Stomach (tissue), 9 donors: Measurements from ENCODE around the gene CD69. TPM values are rescaled to one million over a fixed set of nuclear protein-coding genes. Genes with fewer than 3 reads are reported as not detected.

ENCODE experiments used
- DNase-seq, 2 donors: peaks; one replicate each; pipeline versions ENCODE4 v3.0.0 to v3.0.0-alpha.2; 2013 to 2019
- H3K27ac ChIP-seq, 5 donors: fragments of 200-600 bp in 4 of 5; sonication (generic) in 4 of 5; one replicate each; pipeline ENCODE4 v1.5.1; 2013 to 2019; ENCODE audit warnings: mild to moderate bottlenecking in 1 of 5, moderate library complexity in 1 of 5
- H3K27me3 ChIP-seq, 3 donors: fragments of 200-600 bp; sonication (generic); one replicate each; pipeline ENCODE4 v1.5.1; 2017 to 2019; ENCODE audit warnings: mixed run types in 1 of 3
- H3K36me3 ChIP-seq, 4 donors: fragments of 200-600 bp; sonication (generic); 1 replicate in 3 of 4; 2 replicates in 1 of 4; pipeline ENCODE4 v1.5.1; 2016 to 2019
- H3K4me1 ChIP-seq, 4 donors: fragments of 200-600 bp; sonication (generic); one replicate each; pipeline ENCODE4 v1.5.1; 2016 to 2019
- H3K4me3 ChIP-seq, 4 donors: fragments of 200-600 bp; sonication (generic) in 3 of 4; one replicate each; pipeline ENCODE4 v1.5.1; 2016 to 2019; ENCODE audit warnings: mild to moderate bottlenecking in 1 of 4
- H3K9me3 ChIP-seq, 4 donors: fragments of 200-600 bp; sonication (generic); one replicate each; pipeline ENCODE4 v1.5.1; 2016 to 2019
- CTCF ChIP-seq, 7 experiments: fragments of 450-650 bp in 4 of 7; fragments of 200-600 bp in 3 of 7; sonication (generic) in 3 of 7; IDR thresholded peaks; one replicate each; pipeline ENCODE4 v1.5.1; 2016 to 2019; ENCODE audit warnings: antibody characterized with exemption in 7 of 7, control low read depth in 2 of 7, mild to moderate bottlenecking in 1 of 7
- EP300 ChIP-seq: sonication (generic); formaldehyde crosslinking; IDR thresholded peaks from one replicate; pipeline ENCODE4 v1.6.1; 2017; ENCODE audit warnings: antibody characterized with exemption
- POLR2A ChIP-seq, 4 donors: fragments of 450-650 bp; IDR thresholded peaks; one replicate each; pipeline ENCODE4 v1.6.1; 2016; ENCODE audit warnings: antibody characterized with exemption in 4 of 4, control low read depth in 2 of 4, mild to moderate bottlenecking in 1 of 4, moderate library complexity in 1 of 4
- POLR2AphosphoS5 ChIP-seq, 3 donors: sonication (generic); formaldehyde crosslinking; IDR thresholded peaks; one replicate each; pipeline ENCODE4 v1.6.1; 2016; ENCODE audit warnings: antibody characterized with exemption in 3 of 3
- WGBS, 5 donors: extraction: QIAGEN DNeasy Blood & Tissue Kit in 3 of 5; methylation state at CpG; one replicate each; pipeline versions ENCODE4 v1.1.5 to v1.1.7; 2013 to 2018; 5-methylcytosine and 5-hydroxymethylcytosine counted together
- intact Hi-C: fragments of 100-400 bp; cut with DNase I; formaldehyde crosslinking; loops from one replicate; pipeline ENCODE4 v1.15.1; 2023; ENCODE audit warnings: low total_unique reads
- polyA plus RNA-seq, 3 donors: library from polyadenylated mRNA; stranded (reverse); fragments of 200-250 nt; gene quantifications; one replicate each; pipeline ENCODE4 v1.2.3, GENCODE V29; 2013
- total RNA-seq, 5 donors: library from RNA; depleted of rRNA; stranded (reverse); fragments of >200 nt; gene quantifications; one replicate each; pipeline versions ENCODE4 v1.1.0 to v1.2.3, GENCODE V29; 2014 to 2016
- donor health status: healthy with polysubstance abuse.
- donor health status: Bipolar disorder and iron deficiency.
- donor health status: healthy.

The CD69 gene
- total and polyA plus RNA-seq, 8 donors: 2.1 to 15.4 (median 3.4) TPM; not detected in 1

GRCh38 chr12:9759694-9760093 lies 1.0 kb downstream of the CD69 start:
- intact Hi-C loops: no loop called here
- Histone ChIP-seq H3K36me3 (no peaks in the 10 kb centered on the region), H3K4me3 (peak overlapping the region in 3 of 4 donors; percentile 24 to 30 (median 29)), H3K9me3 (no peaks in the 10 kb centered on the region), H3K27me3 (peaks cover 0 to 3% (median 0%) of the 10 kb centered on the region in 3 donors), H3K4me1 (peaks cover 0 to 21% (median 0%) of the 10 kb centered on the region in 4 donors), H3K27ac (peak overlapping the region in 4 of 5 donors; percentile 10 to 74 (median 69))
- TF ChIP-seq POLR2AphosphoS5 (IDR thresholded peaks at IDR 0.05) (no peak), POLR2A (IDR thresholded peaks at IDR 0.05) (no peak), CTCF (IDR thresholded peaks at IDR 0.05) (no peak), EP300 (no peak)
- DNase-seq: no peak
- 64 to 88% (median 78%) methylated on average over 1 of the region's 1 CpG for WGBS, 5 donors

- Histone ChIP-seq H3K4me1 (peaks cover 0 to 9% (median 0%) of the 10 kb centered on the region in 4 donors), H3K9me3 (no peaks in the 10 kb centered on the region), H3K4me3 (peak overlapping the region; percentile 17 to 30 (median 26)), H3K36me3 (no peaks in the 10 kb centered on the region), H3K27ac (peak overlapping the region in 4 of 5 donors; percentile 57 to 74 (median 69)), H3K27me3 (peaks cover 0 to 3% (median 0%) of the 10 kb centered on the region in 3 donors)
- TF ChIP-seq POLR2A (IDR thresholded peaks at IDR 0.05) (no peak), CTCF (IDR thresholded peaks at IDR 0.05) (no peak), EP300 (no peak), POLR2AphosphoS5 (IDR thresholded peaks at IDR 0.05) (no peak)
- 68 to 83% (median 71%) methylated on average over 3 of the region's 3 CpGs for WGBS, 5 donors
- intact Hi-C loops: no loop called here
- no peak for DNase-seq
Measured at GRCh38 chr12:9758119-9758518, 2.6 kb downstream of the CD69 start.

- Histone ChIP-seq H3K4me1 (peaks cover 0 to 9% (median 0%) of the 10 kb centered on the region in 4 donors), H3K27me3 (peaks cover 0 to 3% (median 0%) of the 10 kb centered on the region in 3 donors), H3K4me3 (no peak overlapping the region), H3K9me3 (no peaks in the 10 kb centered on the region), H3K36me3 (no peaks in the 10 kb centered on the region), H3K27ac (peak overlapping the region in 1 of 5 donors; percentile 69)
- intact Hi-C loops: no loop called here
- 65 to 86% (median 74%) methylated on average over 5 of the region's 5 CpGs for WGBS, 5 donors
- no peak for DNase-seq
- TF ChIP-seq POLR2A (IDR thresholded peaks at IDR 0.05) (no peak), EP300 (no peak), POLR2AphosphoS5 (IDR thresholded peaks at IDR 0.05) (no peak), CTCF (IDR thresholded peaks at IDR 0.05) (no peak)
Measured at GRCh38 chr12:9757433-9758025, 3.2 kb downstream of the CD69 start.

- peaks cover 0 to 9% (median 0%) of the 10 kb centered on the region in 4 donors for H3K4me1 ChIP-seq
- H3K36me3 ChIP-seq: no peaks in the 10 kb centered on the region
- H3K27me3 ChIP-seq: peaks cover 0 to 3% (median 0%) of the 10 kb centered on the region in 3 donors
- no peak for DNase-seq
- no peaks in the 10 kb centered on the region for H3K9me3 ChIP-seq
- H3K27ac ChIP-seq: no peak overlapping the region
- 78 to 90% (median 81%) methylated on average over 5 of the region's 5 CpGs for WGBS, 5 donors
- TF ChIP-seq EP300 (no peak), CTCF (IDR thresholded peaks at IDR 0.05) (no peak), POLR2AphosphoS5 (IDR thresholded peaks at IDR 0.05) (no peak), POLR2A (IDR thresholded peaks at IDR 0.05) (no peak)
- peak overlapping the region in 1 of 4 donors; percentile 4 for H3K4me3 ChIP-seq
- intact Hi-C loops: no loop called here
Measured at GRCh38 chr12:9756706-9757105, 4.0 kb downstream of the CD69 start.
